GM12874 (cell line): ENCODE measurements around the gene BCL2L11.

ENCODE experiments used
- TF ChIP-seq, protein P1 (sequence below): IDR thresholded peaks from 2 replicates; pipeline ENCODE4 v1.5.1; 2011; ENCODE audit warnings: low read depth, mild to moderate bottlenecking, control low read depth, low read length, moderate library complexity; ENCODE audit not compliant: insufficient read depth

Gene BCL2L11

GRCh38 chr2:111172666-111173065 lies 52.0 kb downstream of the BCL2L11 start:
- TF ChIP-seq, protein P1, sequence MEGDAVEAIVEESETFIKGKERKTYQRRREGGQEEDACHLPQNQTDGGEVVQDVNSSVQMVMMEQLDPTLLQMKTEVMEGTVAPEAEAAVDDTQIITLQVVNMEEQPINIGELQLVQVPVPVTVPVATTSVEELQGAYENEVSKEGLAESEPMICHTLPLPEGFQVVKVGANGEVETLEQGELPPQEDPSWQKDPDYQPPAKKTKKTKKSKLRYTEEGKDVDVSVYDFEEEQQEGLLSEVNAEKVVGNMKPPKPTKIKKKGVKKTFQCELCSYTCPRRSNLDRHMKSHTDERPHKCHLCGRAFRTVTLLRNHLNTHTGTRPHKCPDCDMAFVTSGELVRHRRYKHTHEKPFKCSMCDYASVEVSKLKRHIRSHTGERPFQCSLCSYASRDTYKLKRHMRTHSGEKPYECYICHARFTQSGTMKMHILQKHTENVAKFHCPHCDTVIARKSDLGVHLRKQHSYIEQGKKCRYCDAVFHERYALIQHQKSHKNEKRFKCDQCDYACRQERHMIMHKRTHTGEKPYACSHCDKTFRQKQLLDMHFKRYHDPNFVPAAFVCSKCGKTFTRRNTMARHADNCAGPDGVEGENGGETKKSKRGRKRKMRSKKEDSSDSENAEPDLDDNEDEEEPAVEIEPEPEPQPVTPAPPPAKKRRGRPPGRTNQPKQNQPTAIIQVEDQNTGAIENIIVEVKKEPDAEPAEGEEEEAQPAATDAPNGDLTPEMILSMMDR = no peak

DNA sequence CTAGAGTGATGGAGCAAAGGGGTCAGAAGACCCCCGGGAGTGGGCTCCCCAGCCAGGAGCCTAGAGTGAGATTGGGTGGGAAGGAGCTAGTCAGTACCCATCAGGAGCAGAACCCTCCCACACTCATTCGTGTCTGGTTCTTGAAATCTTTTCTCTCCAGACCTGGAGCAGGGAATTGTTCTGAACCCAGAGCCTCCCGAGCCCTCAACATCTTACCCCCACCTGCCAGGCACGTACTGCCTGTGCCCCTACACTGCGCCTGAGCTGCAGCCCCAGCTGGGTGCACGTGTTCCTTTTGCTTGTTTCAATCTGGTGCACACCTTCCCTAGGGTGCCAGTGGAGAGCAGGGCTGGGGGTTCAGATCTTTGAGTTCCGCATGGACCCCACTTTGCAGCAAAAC lies 52.6 kb downstream of the BCL2L11 start:
- TF ChIP-seq, protein P1 = no peak

- TF ChIP-seq, protein P1 = no peak
Observed at GRCh38 chr2:111173856-111174255, 53.1 kb downstream of the BCL2L11 start.

DNA sequence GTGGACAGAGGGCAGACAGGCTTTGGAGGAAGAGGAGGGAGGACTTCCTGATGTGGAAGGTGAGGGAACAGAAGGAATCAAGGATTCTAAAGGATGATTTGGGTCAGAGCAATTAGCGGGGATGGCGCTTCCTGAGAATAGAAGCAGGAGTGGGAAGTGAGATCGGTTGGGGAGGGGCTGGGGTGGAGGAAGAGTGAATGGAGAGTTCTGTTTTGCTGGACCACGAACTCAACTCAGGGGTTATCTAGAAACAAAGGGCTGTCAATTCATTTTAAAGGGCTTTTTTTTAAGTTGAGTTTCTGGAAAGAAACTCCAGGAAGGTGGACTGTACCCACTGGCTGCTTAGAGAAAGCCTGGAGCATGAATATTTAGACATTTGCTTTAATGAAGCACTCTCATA lies 54.9 kb downstream of the BCL2L11 start:
- TF ChIP-seq, protein P1 = no peak

GRCh38 chr2:111176388-111176787 lies 55.7 kb downstream of the BCL2L11 start:
- TF ChIP-seq, protein P1 = no peak

GRCh38 chr2:111176867-111177266 lies 56.2 kb downstream of the BCL2L11 start:
- TF ChIP-seq, protein P1 = no peak

DNA sequence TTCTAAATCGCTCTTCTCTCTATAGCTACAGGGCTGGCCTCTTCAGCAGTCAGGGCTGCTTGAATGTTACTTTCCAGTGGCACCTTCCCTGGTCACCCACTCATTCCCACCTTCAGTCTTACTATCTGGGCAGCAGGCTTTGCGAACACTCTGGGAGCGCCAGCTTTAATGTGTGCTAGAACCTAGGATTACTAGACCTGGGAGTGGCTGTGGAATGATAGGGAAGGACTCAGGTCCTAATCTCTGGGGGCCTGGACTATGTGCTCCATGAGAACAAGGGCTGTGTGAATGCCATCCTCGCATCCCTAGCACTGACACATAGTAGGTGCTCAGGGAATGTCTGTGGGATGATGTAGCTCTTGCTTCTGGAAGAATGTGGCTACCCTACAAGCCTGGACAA lies 57.6 kb downstream of the BCL2L11 start:
- TF ChIP-seq, protein P1 = no peak
